ENCODE data around the gene HBM.

Gene HBM

DNA sequence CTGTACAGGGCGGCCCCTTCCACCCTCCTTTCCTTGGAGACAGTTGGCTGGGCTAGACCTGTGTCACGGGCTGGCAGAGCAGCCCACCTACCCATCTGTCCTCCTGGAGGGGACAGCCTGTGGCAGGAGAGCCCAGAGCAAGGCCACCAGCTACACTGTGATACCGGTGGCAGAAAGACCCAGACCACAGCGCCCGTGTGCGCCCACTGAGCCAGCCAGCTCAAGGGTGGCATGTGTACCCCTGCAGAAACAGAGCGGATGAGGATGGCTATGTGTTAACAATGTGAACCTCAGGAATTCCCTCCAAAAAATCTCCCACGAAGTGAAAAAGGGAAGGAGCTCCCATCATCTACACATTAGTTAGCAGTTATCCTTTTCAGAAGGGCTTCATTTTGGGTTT, 21.6 kb downstream of the HBM start:
- Histone ChIP-seq H3K27ac (no peak overlapping the region), H3K36me3 (peaks cover 66% of the 10 kb centered on the region), H3K27me3 (no peaks in the 10 kb centered on the region), H3K4me1 (ENCODE audit: control insufficient read depth in 1 of 2, insufficient read depth in 1 of 2, low read depth in 1 of 2, low read length in 1 of 2) (no peaks in the 10 kb centered on the region), H3K4me3 (ENCODE audit: low read depth in 1 of 2, low read length in 1 of 2) (no peak overlapping the region), H3K9me3 (no peaks in the 10 kb centered on the region)
- TF ChIP-seq, protein P1, sequence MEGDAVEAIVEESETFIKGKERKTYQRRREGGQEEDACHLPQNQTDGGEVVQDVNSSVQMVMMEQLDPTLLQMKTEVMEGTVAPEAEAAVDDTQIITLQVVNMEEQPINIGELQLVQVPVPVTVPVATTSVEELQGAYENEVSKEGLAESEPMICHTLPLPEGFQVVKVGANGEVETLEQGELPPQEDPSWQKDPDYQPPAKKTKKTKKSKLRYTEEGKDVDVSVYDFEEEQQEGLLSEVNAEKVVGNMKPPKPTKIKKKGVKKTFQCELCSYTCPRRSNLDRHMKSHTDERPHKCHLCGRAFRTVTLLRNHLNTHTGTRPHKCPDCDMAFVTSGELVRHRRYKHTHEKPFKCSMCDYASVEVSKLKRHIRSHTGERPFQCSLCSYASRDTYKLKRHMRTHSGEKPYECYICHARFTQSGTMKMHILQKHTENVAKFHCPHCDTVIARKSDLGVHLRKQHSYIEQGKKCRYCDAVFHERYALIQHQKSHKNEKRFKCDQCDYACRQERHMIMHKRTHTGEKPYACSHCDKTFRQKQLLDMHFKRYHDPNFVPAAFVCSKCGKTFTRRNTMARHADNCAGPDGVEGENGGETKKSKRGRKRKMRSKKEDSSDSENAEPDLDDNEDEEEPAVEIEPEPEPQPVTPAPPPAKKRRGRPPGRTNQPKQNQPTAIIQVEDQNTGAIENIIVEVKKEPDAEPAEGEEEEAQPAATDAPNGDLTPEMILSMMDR (IDR thresholded peaks at IDR 0.05): no peak

DNA sequence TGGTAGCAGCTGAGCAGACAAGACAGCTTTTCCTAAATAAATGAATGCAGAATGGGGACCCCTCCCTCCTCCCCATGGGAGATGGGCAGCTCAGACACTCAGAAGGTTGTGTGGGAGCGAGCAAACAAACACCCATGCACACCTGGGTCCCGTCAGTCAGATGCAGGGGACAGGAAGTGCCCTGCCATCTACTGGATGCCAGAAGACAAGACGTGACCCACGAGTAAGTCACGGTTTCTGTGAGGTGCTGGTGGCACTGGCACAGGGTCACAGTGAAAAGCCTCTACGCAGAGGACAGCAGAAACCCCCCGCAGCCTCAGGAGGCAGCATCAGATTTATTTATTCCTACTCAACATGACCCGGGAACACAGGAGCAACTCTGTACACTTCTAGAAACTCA, 22.9 kb downstream of the HBM start:
- Histone ChIP-seq H3K27me3 (no peaks in the 10 kb centered on the region), H3K36me3 (peaks cover 78% of the 10 kb centered on the region), H3K4me3 (ENCODE audit: low read depth in 1 of 2, low read length in 1 of 2) (no peak overlapping the region), H3K9me3 (no peaks in the 10 kb centered on the region), H3K4me1 (ENCODE audit: control insufficient read depth in 1 of 2, insufficient read depth in 1 of 2, low read depth in 1 of 2, low read length in 1 of 2) (no peaks in the 10 kb centered on the region), H3K27ac (no peak overlapping the region)
- TF ChIP-seq, protein P1 (IDR thresholded peaks at IDR 0.05): no peak

DNA sequence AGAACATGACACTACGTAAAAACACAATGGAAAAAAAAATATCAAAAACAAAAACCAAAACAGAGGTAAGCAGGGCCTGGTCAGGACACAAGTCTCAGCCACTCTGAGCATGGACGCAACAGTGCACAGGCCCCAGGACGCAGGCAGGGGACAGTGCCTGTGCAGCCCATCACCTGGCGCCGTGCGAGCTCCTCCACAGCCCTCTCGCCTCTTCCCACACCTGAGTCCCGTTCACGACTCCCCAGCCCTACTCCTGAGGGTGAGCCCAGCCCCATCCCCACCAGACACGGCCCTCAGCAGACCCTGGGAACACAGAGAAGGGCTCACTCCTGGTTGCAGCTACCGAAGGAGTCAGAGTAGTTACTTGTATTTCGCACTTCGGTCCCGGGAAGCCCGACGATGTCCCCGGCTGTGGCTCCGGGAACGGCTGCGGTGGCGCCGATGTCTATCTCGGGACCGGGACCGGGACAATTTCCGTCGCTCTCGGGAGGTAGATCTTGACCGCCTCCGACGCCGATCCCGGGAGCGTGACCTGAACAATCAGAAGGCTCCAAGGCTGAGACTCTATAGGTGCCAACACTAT, 23.9 kb downstream of the HBM start:
- Histone ChIP-seq H3K4me3 (ENCODE audit: low read depth in 1 of 2, low read length in 1 of 2) (no peak overlapping the region), H3K27ac (no peak overlapping the region), H3K27me3 (no peaks in the 10 kb centered on the region), H3K9me3 (no peaks in the 10 kb centered on the region), H3K4me1 (ENCODE audit: control insufficient read depth in 1 of 2, insufficient read depth in 1 of 2, low read depth in 1 of 2, low read length in 1 of 2) (no peaks in the 10 kb centered on the region), H3K36me3 (peaks cover 85% of the 10 kb centered on the region)
- TF ChIP-seq, protein P1 (IDR thresholded peaks at IDR 0.05): no peak

DNA sequence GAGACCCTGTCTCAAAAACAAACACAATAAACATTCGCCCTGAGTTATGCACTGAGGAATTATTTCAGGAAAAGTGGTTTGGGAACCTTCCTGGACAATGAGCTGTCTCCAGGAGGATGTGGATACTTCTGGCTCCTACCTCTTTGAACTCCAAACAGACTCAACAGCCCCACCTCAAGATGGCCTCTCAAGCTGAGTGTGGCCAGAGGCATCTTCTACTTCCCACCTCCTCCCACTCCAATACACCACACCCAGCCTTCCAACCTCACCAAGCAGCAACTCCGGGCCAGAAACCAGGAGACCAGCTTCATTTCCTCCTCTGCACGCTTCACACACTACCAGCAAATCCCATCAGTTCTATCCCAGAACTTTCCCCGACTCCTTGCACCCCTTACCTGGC, 26.1 kb downstream of the HBM start:
- TF ChIP-seq, protein P1 (IDR thresholded peaks at IDR 0.05): no peak
- H3K9me3 ChIP-seq: no peaks in the 10 kb centered on the region
- no peak overlapping the region for H3K27ac ChIP-seq
- peaks cover 95% of the 10 kb centered on the region for H3K36me3 ChIP-seq
- no peaks in the 10 kb centered on the region for H3K4me1 ChIP-seq (ENCODE audit: control insufficient read depth in 1 of 2, insufficient read depth in 1 of 2, low read depth in 1 of 2, low read length in 1 of 2)
- no peak overlapping the region for H3K4me3 ChIP-seq (ENCODE audit: low read depth in 1 of 2, low read length in 1 of 2)
- H3K27me3 ChIP-seq: no peaks in the 10 kb centered on the region

DNA sequence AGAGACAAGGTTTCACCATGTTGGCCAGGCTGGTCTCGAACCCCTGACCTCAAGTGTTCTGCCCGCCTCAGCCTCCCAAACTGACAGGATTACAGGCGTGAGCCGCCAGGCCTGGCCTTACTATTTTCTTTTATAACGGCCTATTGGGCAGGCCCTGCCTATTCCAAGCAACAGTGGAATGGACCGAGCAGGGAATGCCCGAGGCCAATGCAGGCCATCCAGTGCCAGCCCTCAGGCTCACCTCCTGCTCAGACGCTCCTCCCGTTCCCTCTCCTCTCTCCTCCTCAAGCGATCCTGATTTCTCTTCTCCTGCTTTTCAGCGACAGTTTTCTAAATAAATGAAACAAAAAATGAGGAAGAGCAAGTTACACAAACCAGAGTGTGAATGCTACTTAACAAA, 26.9 kb downstream of the HBM start:
- Histone ChIP-seq H3K4me3 (ENCODE audit: low read depth in 1 of 2, low read length in 1 of 2) (no peak overlapping the region), H3K27me3 (no peaks in the 10 kb centered on the region), H3K36me3 (peaks cover 96% of the 10 kb centered on the region), H3K4me1 (ENCODE audit: control insufficient read depth in 1 of 2, insufficient read depth in 1 of 2, low read depth in 1 of 2, low read length in 1 of 2) (no peaks in the 10 kb centered on the region), H3K27ac (no peak overlapping the region), H3K9me3 (no peaks in the 10 kb centered on the region)
- TF ChIP-seq, protein P1 (IDR thresholded peaks at IDR 0.05): no peak

DNA sequence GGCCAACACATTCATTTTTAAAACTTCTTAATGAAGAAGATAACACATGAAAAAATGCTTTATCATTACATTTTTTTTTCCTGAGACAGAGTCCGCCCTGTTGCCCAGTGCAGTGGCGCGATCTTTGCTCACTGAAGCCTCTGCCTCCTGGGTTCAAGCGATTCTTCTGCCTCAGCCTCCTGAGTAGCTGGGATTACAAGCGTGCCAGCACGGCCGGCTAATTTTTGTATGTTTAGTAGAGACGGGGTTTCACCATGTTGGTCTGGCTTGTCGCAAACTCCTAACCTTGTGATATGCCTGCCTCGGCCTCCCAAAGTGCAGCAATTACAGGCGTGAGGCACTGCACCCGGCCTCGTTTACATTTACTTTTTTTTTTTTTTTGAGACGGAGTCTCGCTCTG, 27.7 kb downstream of the HBM start:
- no peaks in the 10 kb centered on the region for H3K27me3 ChIP-seq
- TF ChIP-seq, protein P1 (IDR thresholded peaks at IDR 0.05): no peak
- H3K4me3 ChIP-seq (ENCODE audit: low read depth in 1 of 2, low read length in 1 of 2): no peak overlapping the region
- no peak overlapping the region for H3K27ac ChIP-seq
- no peaks in the 10 kb centered on the region for H3K4me1 ChIP-seq (ENCODE audit: control insufficient read depth in 1 of 2, insufficient read depth in 1 of 2, low read depth in 1 of 2, low read length in 1 of 2)
- H3K9me3 ChIP-seq: no peaks in the 10 kb centered on the region
- H3K36me3 ChIP-seq: peaks cover 97% of the 10 kb centered on the region
